Activated gamma-delta T cell treated with anti-CD3 and anti-CD28 coated beads, Interleukin-2, amount 50 U/mL, for 16 hours (primary cell): Measurements from ENCODE around the gene COL19A1.
"Not testable (repeated sequence)": the region's sequence is repeated elsewhere in the genome, so short reads cannot be mapped to it uniquely, and the experiment has no call there.

Source experiments
- DNase-seq: peaks from one replicate; pipeline ENCODE4 v3.0.0-alpha.2; 2020; ENCODE audit warnings: low read depth

COL19A1 gene

GRCh38 chr6:69900869-69901268 lies 34.5 kb downstream of the COL19A1 start:
- DNase-seq, result no peak

GRCh38 chr6:69901361-69901760 lies 35.0 kb downstream of the COL19A1 start:
- no peak for DNase-seq

- DNase-seq, result no peak
These were observed 41.7 kb downstream of the COL19A1 start for GRCh38 chr6:69907981-69908498.

GRCh38 chr6:69913361-69913760 lies 47.0 kb downstream of the COL19A1 start:
- no peak for DNase-seq

- no peak for DNase-seq
These were observed 47.7 kb downstream of the COL19A1 start for GRCh38 chr6:69914015-69914485.

- DNase-seq, result no peak
These were observed 49.0 kb downstream of the COL19A1 start for GRCh38 chr6:69915346-69915745.

- DNase-seq, result no peak
These were observed 51.5 kb downstream of the COL19A1 start for GRCh38 chr6:69917834-69918233.

GRCh38 chr6:69918813-69919475 lies 52.6 kb downstream of the COL19A1 start:
- DNase-seq, result no peak

GRCh38 chr6:69921066-69921465 lies 54.7 kb downstream of the COL19A1 start:
- not testable (repeated sequence) for DNase-seq

GRCh38 chr6:69921611-69922010 lies 55.3 kb downstream of the COL19A1 start:
- not testable (repeated sequence) for DNase-seq

GRCh38 chr6:69926745-69927144 lies 60.4 kb downstream of the COL19A1 start:
- no peak for DNase-seq

- no peak for DNase-seq
These were observed 66.9 kb downstream of the COL19A1 start for GRCh38 chr6:69933239-69933638.

- DNase-seq, result no peak
These were observed 68.7 kb downstream of the COL19A1 start for GRCh38 chr6:69935079-69935478.

- DNase-seq, result no peak
These were observed 70.5 kb downstream of the COL19A1 start for GRCh38 chr6:69936674-69937363.

- no peak for DNase-seq
These were observed 71.2 kb downstream of the COL19A1 start for GRCh38 chr6:69937402-69938136.

GRCh38 chr6:69942485-69942884 lies 76.1 kb downstream of the COL19A1 start:
- DNase-seq, result no peak

- no peak for DNase-seq
These were observed 78.8 kb downstream of the COL19A1 start for GRCh38 chr6:69945192-69945591.

GRCh38 chr6:69948479-69949114 lies 82.2 kb downstream of the COL19A1 start:
- no peak for DNase-seq

- DNase-seq, result no peak
These were observed 87.1 kb downstream of the COL19A1 start for GRCh38 chr6:69953491-69953890.

GRCh38 chr6:69954733-69955132 lies 88.4 kb downstream of the COL19A1 start:
- no peak for DNase-seq

GRCh38 chr6:69957985-69958559 lies 91.7 kb downstream of the COL19A1 start:
- DNase-seq, result no peak

GRCh38 chr6:69958978-69959377 lies 92.6 kb downstream of the COL19A1 start:
- DNase-seq, result no peak
